Stimulated activated CD8-positive, alpha-beta memory T cell treated with anti-CD3 and anti-CD28 coated beads, Interleukin-4, amount 100 ng/mL, for 48 hours (primary cell): ENCODE results near the gene VAMP3.
"Not testable (repeated sequence)": the region's sequence is repeated elsewhere in the genome, so short reads cannot be mapped to it uniquely, and the experiment has no call there.

Experiments
- DNase-seq: peaks from one replicate; pipeline ENCODE4 v3.0.0-alpha.2; 2020

Gene VAMP3

DNA sequence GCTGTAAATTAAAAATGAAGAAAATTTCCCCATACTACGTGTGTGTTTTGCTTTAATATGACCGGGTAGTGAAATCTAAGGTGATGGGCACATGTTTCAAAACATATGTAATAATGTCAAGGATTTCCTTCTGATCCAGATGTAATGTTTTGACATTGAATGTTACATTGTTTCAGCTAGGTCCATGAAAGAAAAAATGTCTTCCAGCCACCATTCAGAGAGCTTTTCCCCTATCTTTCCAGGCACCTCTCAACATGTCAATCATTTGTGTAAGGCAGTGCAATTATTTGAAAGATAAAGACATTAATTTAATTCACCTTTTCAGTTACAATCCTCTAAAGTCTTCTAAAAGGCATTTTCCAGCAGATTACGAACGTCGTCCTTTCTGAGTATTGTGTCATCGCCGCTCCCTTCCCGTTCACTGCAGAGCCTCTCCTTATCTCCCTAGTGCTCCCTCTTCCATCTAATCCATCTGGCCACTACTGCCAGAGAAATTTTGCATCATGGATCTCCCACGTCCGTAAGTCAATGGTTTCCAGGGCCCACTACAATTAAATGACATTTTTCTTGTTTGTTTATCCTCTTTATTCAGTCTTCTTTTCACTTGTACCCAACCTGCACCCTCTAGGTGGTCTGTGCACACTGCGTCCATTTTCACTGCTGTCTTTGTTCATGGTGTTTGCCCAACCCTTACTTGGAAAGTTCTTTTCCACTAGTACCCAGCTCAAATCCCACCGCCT lies 1.3 kb upstream of the VAMP3 start:
- no peak for DNase-seq

DNA sequence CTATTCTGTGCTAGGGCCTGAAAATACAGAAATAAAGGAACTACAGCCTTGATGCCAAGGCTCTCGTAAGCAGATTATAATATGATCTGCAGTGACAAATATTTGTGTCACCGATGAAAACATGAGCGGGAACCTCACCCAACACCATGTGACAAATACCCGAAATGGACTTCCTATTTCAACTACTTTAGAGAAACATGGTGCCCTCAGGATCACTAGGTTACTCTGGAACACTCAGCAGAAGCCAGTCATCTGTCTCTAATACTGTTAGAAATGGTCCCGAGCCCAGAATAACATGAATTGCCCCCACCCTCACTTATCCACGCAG lies 463 bp upstream of the VAMP3 start:
- DNase-seq: no peak

DNA sequence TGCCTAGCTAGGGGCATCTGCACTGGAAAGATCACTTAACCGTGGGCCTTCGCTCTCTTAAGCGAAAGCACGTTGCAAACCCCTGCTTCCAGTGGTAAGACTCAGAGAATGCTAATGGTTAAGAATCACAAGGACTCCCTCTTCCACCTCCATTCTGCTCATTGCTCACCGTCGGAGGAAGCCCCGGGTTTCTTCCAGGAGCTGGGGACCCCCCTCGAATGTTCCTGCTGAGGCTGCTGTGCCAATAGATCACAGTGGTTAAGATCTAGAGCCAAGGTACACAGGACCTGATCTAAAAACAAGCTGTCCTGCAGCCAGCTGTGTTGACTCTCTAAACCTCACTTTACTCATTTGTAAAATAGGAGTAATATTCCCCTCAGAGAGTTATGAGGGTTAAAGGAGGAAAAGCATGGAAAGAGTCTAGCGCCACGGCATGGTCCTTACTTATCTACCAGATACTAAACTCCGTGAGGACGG lies 765 bp downstream of the VAMP3 start:
- no peak for DNase-seq

DNA sequence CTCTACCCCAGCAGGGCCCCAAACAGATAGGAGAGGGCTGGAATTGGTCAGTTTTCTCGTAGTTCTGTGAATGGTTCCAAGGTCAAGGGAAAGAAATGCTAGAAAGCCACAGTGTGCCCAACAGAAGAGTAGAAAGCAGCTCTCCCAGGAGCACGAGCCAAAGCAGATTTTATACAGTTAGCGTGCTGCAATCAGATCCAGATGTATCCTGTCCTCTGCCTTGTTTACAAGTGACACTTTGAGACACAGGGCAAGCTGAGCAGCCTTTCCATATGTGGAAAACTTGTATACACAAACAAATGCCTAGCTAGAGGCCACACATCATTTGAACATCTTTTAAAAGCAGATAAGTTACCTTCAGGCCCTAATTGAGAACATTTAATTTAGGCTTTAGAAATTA lies 6.5 kb downstream of the VAMP3 start:
- no peak for DNase-seq

DNA sequence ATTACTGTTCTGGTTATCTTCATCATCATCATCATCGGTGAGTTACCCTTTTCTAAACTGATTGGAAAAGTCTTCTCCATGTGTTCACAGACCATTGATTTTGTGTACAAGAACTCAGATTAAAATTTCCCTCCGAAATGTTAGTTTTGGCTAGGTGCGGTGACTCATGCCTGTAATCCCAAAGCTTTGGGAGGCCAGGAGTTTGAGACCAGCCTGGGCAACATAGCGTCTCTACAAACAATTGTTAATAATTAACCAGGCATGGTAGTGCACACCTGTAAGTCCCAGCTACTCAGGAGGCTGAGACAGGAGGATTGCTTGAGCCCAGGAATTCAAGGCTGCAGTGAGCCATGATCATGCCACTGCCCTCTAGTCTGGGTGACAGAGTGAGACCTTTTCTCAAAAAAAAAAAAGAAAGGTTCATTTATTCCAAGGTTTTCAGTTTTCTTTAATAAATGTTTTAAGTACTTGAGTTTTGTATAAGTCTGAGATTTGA lies 7.1 kb downstream of the VAMP3 start:
- DNase-seq: no peak

DNA sequence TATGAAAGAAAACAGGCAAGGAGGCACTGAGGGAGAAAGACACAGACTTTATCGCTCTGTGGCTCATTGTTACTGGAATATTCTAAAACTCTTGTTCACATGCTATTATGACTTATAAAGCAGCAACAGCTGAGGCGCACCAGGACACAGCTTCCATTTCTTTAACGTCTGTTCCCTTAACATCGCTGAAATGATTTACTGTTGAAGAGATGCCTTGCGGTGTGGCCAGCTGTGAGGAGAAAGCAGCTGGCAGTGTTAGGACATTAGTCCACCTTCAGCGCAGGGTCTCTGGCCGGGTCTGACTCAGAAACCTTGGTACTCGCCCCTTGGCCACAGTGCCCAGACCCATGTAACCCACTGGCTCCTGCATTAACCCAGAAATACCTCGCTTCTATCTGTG lies 9.9 kb downstream of the VAMP3 start:
- DNase-seq: no peak

DNA sequence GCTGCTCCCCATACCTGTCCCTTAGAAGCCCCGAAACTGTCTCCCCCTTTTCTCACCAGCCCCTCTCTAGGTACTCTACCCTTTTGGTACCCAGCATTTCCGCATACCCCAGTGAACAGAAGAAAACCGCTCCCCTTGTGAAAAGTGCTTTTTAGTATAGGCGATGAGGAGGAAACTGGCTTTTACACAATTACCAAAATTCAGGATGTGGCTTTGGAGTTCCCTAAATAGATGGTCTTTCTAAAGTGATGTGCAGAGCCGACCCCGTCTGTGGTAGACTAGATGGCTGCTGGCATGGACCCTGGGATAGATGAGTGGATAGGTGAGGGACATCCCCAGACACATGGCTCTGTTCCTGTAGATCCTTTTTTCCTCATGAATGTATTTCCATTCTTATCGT lies 10.4 kb downstream of the VAMP3 start:
- no peak for DNase-seq

DNA sequence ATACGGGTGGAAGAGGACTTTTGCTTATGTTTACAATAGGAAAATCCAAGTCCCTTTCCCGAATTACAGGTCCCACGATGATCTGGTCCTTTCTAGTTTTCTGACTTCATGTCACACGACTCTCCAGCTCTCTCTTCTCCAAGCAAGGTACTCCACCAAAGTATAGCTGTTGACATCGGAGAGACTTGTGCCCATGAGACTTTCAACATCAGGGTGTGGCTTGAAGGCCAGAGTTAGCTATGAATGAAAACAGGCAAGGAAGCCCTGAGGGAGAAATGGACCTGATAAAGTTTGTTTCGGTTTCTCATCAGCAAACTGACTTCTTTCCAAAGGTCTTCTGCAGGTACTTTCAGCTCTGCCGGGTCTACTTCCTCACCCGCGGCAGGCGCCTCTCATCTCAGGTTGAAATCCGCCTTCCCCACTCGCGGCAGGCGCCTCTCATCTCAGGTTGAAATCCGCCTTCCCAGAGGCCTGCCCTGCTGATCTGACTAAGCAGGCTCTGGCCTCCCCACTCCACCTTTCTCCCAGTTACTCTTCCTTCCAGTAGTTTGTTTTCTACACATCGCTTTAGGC lies 10.9 kb downstream of the VAMP3 start:
- DNase-seq: no peak

DNA sequence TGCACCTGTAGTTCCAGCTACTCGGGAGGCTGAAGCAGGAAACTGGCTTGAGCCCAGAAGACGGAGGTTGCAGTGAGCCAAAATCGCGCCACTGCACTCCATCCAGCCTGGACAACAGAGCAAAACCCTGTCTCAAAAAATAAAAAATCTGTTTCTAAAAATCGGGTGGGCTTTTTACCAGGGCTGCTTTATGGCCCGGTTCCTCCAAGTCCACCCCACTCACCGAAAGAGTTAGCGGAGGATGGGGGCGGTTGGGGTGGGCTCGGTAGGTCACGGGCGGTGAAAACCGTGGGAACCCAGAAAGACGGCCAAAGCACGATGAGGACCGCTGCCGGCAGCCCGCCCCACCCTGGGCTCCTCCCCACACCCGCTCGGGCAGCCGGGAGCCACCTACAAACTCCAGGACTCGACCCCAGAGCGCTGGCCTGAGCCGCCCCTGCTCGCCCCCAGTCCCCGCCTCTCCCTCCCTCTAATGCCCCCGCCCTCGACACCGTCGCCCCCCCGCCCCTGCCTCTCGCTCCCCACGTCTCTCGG lies 12.1 kb downstream of the VAMP3 start:
- DNase-seq: peak; percentile 57

DNA sequence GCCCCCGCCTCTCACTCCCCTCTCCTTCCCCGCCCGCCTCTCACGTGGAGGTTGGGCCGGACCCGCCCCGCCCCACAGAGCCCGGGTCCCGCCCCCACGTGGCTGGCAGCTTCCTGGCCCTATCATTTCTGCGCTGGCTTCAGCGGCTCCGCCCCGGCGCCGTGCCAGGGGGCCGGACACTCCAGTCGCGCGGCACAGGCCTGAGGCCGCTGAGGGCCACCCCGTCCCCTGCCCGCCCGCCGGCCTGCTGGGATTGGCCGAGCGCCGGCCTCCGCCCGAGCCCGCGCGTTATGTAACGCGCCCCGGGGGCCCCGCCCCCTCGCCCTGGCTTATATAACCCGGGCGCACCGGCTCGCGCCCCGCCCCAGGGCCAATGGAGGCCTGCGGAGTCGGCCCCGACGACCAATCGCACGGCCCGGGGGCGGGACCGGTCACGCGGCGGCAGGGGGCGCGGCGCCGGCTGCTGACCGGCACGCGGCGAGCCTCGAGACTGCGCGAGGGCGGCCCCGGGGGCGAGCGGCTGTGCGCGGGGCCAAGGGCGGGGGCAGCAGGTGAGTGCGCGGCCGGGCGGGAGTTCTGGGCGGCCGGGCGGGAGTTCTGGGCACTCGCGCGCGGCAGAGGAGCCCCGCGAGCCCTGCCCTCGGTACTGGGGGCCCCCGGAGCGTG lies 12.9 kb downstream of the VAMP3 start, which contains the start of gene PER3:
Gene PER3 (plus strand): TSS at position 466 of the 666 bp plus-strand sequence. CDS start 587 bp downstream, outside the sequence.
- DNase-seq: peak; percentile 91

DNA sequence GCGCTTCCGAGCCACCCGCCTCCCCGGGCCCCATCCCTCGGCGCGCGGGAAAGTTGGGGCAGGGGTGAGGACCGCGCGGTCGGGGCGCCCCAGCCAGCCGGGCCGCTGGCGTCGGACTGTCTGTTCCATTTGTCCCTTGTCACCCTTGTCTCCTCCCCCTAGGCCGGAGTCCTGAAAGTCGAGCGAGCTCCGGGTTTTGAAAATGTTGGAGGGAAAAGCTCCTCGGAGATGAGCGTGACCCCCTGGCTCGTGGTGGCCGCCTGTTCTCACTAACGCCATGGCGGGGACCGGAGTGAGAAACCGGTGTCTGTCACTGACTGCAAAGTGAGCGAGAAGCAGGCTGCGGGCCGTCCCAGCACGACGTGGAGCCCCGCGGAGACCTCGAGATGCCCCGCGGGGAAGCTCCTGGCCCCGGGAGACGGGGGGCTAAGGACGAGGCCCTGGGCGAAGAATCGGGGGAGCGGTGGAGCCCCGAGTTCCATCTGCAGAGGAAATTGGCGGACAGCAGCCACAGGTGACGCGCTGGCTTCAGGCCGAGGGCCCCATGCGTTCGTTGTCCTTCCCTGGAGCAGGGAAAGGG lies 13.5 kb downstream of the VAMP3 start:
- DNase-seq: peak; percentile 25

DNA sequence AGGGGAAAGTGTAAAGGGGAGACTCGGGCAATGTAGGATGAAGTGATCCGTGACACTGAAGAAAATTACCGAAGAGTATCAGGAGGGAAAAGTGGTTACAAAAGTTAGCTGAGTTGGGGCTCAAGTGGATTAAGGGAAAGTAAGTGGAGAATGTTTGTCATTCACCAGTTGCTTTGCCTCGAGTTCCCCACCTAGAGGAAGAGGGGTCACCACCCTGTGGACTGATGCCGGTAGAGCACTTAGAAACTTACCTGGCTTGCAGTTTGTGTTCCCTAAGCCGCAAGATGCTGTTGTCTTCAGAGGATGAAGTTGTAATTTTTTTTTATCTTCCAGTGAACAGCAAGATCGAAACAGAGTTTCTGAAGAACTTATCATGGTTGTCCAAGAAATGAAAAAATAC lies 14.0 kb downstream of the VAMP3 start:
- no peak for DNase-seq

DNA sequence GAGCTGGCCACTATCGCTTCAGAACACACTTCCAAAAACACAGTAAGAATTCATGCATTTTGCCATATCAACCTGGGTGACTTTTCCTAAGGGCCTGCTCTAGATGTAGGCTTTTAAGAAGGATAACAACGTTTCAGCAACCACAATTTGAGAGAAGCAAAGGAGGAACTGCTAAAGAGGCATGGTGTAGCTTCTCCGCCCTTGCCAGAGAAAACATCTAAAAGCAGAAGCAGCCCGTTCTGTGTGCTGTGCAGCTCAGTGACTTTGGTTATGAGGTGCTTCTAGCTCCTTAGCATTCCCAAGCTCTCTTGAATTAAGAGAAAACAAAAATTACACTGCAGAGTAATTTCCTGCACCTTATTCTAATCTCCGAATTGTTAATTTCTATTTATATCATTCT lies 15.7 kb downstream of the VAMP3 start:
- no peak for DNase-seq

DNA sequence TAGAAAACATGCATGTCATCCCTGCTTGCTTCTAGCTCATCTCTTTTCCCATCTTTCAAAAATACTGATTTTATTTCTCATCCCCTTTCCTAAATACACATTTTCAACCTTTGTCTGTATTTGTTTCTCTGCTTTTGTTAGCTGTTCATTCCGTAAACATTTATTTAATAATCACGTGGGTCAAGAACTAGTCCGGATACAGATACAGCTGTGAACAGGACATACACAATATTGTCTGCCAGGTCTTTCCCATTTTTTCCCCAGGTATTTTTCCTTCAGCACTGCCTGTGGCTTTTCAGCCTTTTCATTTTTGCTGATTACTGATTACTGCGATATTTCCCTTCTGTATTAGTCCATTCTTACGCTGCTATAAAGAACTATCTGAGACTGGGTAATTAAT lies 18.7 kb downstream of the VAMP3 start:
- DNase-seq: no peak

DNA sequence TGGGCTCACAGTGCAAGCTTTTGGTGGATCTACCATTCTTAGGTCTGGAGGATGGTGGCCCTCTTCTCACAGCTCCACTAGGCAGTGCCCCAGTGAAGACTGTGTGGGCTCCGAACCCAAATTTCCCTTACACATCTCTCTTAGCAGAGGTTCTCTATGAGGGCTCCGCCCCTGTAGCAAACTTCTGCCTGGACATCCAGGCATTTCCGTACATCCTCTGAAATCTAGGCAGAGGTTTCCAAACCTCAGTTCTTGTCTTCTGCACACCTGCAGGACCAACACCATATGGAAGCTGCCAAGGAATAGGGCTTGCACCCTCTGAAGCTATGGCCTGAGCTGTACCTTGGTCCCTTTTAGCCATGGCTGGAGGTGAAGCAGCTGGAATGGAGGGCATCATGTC lies 19.9 kb downstream of the VAMP3 start:
- DNase-seq: not testable (repeated sequence)

DNA sequence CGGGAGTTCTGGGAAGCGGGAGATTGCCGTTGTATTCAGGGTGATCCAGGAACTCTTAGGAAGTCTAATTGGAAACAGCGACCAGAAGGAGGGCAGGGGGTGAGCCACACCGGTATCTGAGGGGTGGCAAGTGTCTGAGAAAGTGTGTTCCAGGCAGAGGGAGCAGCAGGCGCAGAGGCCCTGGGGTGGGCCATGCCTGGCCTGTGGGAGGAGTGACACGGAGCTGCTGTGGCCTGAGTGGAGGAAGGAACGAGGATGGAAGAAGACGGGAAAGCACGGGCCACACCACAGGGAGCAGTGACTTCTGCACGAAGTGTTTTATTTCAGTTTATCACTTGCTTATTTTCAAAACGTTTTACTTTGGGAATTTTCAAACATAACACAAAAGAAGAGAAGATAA lies 24.3 kb downstream of the VAMP3 start:
- DNase-seq: no peak

DNA sequence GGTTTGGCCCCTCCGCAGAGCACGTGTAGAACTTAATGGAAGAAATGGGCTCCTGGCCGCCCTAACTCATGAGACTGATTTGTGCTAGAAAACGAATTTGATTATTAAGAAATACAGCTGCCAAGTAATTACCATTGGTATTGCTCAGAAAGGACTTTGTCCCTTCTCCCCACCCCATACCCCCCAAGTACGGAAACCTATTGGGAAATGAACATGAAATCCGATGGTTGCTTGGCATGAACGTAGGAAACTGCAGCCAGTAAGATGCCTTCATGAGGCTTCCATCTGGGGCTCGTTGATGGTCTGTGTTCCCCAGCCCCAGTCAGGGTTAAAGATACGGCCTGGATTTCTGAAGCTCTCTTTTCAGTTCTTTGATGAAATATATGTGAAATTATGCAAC lies 34.4 kb downstream of the VAMP3 start:
- DNase-seq: no peak

DNA sequence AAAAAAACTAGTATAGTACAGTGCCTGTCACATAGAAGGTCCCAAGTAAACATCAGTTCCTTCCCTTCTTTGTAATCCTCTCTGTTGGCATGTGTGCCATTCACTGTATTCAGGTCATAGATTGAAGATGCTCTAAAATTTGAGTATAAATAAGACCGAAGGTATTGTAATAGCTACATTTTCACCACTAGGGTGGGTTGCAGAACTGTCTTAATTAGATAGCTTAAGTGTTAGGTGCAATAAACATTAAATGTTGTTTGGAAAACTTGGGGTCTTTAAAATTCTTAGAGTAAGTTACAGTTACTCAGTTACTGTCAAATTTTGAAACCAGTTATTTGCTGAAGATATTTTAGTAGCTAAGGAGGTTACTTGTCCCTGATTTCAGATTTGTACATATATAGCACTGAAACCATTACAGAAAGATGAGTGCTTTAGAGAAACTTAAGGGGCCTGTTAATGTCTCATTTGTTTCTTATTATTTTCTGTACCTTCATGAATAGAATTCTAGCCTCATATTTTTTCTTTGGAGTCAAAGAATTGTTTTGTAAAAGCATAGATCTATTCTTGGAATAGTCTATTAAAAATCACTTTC lies 37.3 kb downstream of the VAMP3 start:
- no peak for DNase-seq

DNA sequence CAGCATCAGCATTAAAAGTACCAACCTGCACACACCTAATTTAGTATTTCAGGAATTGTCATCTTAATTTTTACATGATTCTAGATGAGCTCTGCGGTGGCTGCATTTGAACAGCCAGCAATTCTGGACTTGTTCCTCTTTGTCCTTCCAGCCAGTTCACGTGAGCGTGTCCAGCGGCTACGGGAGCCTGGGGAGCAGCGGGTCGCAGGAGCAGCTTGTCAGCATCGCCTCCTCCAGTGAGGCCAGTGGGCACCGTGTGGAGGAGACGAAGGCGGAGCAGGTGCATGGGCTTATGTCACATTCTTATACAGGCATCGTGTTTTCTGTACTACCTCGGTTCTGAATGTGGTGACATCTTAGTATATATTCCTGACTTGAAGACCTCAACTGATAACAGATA lies 38.6 kb downstream of the VAMP3 start:
- no peak for DNase-seq

DNA sequence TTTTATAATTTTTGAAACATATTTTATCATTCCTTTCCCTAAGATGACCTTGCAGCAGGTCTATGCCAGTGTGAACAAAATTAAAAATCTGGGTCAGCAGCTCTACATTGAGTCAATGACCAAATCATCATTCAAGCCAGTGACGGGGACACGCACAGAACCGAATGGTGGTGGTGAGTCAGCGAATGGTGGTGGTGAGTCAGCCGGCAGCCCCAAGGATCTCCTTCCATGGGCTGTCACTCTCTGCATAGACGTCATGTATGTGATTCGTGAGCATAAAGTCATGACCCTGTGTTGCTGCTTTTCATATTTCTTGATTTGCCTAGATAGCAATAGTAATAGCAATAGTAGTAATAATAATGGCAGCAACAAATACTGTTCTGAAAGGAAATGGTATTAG lies 39.3 kb downstream of the VAMP3 start:
- DNase-seq: peak; percentile 62

DNA sequence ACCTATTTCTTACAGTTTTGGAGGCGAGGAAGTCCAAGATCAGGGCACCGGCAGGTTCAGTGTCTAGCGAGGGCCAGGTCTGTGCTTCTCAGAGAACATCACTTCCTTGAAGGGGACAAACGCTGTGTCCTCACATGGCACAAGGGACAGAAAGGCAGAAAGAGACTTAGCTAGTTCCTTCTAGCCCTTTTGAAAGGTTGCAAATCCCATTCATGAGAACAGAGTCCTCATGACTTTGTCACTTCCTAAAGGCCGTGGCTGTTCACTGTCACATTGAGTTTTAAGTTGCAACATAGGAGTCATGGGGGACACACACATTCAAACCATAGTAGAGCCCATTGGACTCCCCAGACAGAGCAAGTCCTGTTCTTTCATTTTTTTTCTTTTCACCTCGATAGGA lies 40.4 kb downstream of the VAMP3 start:
- DNase-seq: no peak

DNA sequence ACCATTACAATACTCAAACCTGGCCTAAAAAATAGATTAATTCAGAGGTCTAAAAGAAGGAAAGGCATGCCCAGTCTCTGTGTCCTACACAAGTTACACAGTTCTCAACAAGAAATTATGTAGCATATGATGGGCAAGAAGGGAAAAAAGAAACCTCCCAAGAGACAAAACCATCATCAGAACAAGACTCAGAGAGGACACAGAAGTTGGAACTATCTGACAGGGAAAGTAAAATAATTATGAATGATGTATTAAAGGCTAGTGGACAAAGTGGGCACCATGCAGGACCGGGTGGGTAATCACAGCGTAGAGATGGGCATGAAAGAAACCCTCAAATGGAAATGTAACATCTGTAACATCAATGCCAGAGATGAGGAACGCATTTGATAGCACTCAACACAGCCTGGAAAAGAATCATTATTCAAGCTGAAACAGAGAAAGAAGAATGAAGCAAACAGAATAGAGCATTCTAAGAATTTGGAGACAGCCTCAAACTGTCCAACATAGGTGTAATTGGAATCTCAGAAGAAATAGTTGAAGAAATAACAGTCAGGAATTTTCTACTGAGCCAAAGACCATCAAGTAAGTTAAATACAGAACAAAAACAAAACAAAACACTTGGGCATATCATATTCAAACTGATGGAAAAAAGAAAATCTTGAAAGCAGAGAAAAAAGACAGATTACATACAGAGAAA lies 42.7 kb downstream of the VAMP3 start:
- no peak for DNase-seq

DNA sequence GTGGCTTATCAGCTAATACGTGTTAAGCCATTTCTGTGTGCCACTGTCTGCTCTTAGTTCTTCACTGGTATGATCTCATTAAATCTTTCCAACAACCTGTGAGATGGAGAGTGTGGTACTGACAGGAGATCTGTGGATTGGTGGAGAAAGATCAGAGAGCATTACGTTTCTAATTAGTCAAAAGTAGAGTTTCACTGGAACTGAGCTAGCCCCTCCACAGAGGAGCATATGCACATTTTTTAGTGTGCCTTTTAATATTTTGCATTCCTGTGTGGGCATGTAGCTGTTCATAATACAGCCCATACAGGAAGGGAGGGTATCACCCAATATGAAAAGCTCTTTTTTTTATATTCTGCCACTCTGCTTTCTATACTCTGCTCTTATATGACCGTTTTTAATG lies 50.2 kb downstream of the VAMP3 start:
- DNase-seq: no peak
